ENCODE results near the gene USP17L29.
"Not testable (repeated sequence)": the region's sequence is repeated elsewhere in the genome, so short reads cannot be mapped to it uniquely, and the experiment has no call there.

USP17L29 gene, protein sequence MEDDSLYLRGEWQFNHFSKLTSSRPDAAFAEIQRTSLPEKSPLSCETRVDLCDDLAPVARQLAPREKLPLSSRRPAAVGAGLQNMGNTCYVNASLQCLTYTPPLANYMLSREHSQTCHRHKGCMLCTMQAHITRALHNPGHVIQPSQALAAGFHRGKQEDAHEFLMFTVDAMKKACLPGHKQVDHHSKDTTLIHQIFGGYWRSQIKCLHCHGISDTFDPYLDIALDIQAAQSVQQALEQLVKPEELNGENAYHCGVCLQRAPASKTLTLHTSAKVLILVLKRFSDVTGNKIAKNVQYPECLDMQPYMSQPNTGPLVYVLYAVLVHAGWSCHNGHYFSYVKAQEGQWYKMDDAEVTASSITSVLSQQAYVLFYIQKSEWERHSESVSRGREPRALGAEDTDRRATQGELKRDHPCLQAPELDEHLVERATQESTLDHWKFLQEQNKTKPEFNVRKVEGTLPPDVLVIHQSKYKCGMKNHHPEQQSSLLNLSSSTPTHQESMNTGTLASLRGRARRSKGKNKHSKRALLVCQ

GRCh38 chr4:9353338-9353737 is at the start of gene USP17L29:
Gene USP17L29, plus strand, starts transcription at chr4:9353638. Its CDS starts 0 bp downstream, at chr4:9353638.
- DNase-seq (ENCODE audit: low read depth in 3 of 3, low spot score in 1 of 3) = not testable (repeated sequence)

GRCh38 chr4:9324191-9324590 is 29.2 kb upstream of the USP17L29 start:
- not testable (repeated sequence) for DNase-seq (ENCODE audit: low read depth in 3 of 3, low spot score in 1 of 3)

- DNase-seq (ENCODE audit: low read depth in 3 of 3, low spot score in 1 of 3) = not testable (repeated sequence)
These were observed 28.6 kb upstream of the USP17L29 start, which contains the start of gene USP17L24 for GRCh38 chr4:9324865-9325264. Gene USP17L24, plus strand, starts transcription at chr4:9325165. Its CDS starts 0 bp downstream, at chr4:9325165.

GRCh38 chr4:9329611-9330010 is 23.8 kb upstream of the USP17L29 start, which contains the start of gene USP17L25:
Gene USP17L25, plus strand, starts transcription at chr4:9329911. Its CDS starts 0 bp downstream, at chr4:9329911.
- not testable (repeated sequence) for DNase-seq (ENCODE audit: low read depth in 3 of 3, low spot score in 1 of 3)

DNA sequence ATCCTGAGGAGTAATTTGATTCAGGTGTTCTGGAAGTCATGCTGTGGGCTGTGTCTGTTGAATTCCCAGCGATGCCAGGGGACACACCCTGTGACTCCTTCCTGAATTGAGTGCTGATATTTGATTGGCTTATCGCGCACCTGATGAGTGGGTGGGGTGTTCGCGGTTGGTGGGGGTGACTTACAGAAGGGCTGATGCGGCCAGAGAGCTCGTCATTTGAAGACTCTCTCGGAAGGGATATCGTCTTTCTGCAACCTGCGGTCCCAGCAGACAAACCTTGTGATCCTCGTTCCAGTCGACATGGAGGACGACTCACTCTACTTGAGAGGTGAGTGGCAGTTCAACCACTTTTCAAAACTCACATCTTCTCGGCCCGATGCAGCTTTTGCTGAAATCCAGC is 19.1 kb upstream of the USP17L29 start, which contains the start of gene USP17L26:
Gene USP17L26 (plus strand): TSS at position 301 of the 400 bp plus-strand sequence. CDS start 0 bp downstream, at position 301.
- not testable (repeated sequence) for DNase-seq (ENCODE audit: low read depth in 3 of 3, low spot score in 1 of 3)

- DNase-seq (ENCODE audit: low read depth in 3 of 3, low spot score in 1 of 3) = not testable (repeated sequence)
These were observed 14.3 kb upstream of the USP17L29 start, which contains the start of gene USP17L5 for GRCh38 chr4:9339103-9339502. Gene USP17L5, plus strand, starts transcription at chr4:9339403. Its CDS starts 0 bp downstream, at chr4:9339403.

DNA sequence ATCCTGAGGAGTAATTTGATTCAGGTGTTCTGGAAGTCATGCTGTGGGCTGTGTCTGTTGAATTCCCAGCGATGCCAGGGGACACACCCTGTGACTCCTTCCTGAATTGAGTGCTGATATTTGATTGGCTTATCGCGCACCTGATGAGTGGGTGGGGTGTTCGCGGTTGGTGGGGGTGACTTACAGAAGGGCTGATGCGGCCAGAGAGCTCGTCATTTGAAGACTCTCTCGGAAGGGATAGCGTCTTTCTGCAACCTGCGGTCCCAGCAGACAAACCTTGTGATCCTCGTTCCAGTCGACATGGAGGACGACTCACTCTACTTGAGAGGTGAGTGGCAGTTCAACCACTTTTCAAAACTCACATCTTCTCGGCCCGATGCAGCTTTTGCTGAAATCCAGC is 9.6 kb upstream of the USP17L29 start, which contains the start of gene USP17L27:
Gene USP17L27 (plus strand): TSS at position 301 of the 400 bp plus-strand sequence. CDS start 0 bp downstream, at position 301.
- not testable (repeated sequence) for DNase-seq (ENCODE audit: low read depth in 3 of 3, low spot score in 1 of 3)

DNA sequence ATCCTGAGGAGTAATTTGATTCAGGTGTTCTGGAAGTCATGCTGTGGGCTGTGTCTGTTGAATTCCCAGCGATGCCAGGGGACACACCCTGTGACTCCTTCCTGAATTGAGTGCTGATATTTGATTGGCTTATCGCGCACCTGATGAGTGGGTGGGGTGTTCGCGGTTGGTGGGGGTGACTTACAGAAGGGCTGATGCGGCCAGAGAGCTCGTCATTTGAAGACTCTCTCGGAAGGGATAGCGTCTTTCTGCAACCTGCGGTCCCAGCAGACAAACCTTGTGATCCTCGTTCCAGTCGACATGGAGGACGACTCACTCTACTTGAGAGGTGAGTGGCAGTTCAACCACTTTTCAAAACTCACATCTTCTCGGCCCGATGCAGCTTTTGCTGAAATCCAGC is 4.8 kb upstream of the USP17L29 start, which contains the start of gene USP17L28:
Gene USP17L28 (plus strand): TSS at position 301 of the 400 bp plus-strand sequence. CDS start 0 bp downstream, at position 301.
- DNase-seq (ENCODE audit: low read depth in 3 of 3, low spot score in 1 of 3) = not testable (repeated sequence)

DNA sequence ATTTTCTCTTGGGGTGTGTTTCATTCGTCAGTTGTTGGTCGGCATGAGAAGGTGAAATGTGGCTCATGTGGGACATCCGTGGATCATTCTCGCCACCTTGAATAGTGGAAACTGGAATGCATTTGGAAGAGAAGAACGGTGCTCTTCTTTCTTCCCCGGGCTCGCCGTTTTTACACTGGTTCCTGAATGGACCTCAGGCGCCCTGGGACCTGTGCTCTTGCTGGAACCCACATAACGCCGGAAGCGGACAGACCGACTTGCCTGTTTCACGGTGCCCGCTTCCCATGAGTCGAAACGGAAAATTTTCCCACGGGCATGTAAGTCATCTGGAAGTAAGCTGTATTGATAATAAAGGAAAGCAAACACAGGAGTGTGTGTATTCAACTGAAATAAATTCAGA is 2.6 kb upstream of the USP17L29 start:
- not testable (repeated sequence) for DNase-seq (ENCODE audit: low read depth in 3 of 3, low spot score in 1 of 3)

DNA sequence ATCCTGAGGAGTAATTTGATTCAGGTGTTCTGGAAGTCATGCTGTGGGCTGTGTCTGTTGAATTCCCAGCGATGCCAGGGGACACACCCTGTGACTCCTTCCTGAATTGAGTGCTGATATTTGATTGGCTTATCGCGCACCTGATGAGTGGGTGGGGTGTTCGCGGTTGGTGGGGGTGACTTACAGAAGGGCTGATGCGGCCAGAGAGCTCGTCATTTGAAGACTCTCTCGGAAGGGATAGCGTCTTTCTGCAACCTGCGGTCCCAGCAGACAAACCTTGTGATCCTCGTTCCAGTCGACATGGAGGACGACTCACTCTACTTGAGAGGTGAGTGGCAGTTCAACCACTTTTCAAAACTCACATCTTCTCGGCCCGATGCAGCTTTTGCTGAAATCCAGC is 9.4 kb downstream of the USP17L29 start, which contains the start of gene USP17L30:
Gene USP17L30 (plus strand): TSS at position 301 of the 400 bp plus-strand sequence. CDS start 0 bp downstream, at position 301.
- not testable (repeated sequence) for DNase-seq (ENCODE audit: low read depth in 3 of 3, low spot score in 1 of 3)

DNA sequence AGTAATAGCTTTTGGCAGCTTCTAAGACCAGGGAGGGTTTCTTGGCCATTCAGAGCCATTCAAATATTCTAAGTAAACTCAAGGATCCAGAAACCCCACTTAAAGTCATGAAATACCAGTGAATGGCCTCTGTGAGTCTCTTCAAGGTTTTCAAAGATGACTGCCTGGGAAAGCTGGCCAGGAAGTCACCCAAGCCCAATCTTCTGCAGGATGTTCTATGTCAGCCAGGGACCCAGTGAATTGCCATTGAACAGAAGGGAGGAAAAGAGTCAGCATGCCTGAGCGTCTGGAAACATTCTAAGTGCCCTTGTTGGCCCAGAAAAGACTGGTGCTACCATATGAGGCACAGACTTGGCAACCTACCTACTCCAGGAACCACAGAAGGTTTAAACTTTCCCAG is 26.4 kb downstream of the USP17L29 start:
- DNase-seq (ENCODE audit: low read depth in 3 of 3, low spot score in 1 of 3) = not testable (repeated sequence)

GRCh38 chr4:9381012-9381534 is 27.6 kb downstream of the USP17L29 start:
- DNase-seq (ENCODE audit: low read depth in 3 of 3, low spot score in 1 of 3) = peak; percentile 1 to 28 (median 18)

DNA sequence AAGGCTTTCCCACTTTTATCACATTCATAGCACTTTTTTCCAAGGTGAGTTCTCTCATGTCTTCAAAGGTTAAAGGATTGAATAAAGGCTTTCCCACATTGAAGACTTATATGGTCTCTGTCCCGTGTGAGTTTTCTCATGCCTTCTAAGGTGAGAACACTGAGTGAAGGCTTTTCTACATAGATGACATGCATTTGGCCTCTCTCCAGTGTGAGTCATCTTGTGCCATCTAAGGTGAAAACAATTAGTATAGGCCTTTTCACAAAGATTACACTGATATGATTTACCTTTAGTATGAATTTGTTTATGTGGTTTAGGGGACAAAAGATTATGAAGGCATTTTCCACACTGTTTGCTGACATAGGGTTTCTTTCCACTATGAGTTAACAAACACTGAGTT is 30.7 kb downstream of the USP17L29 start:
- DNase-seq (ENCODE audit: low read depth in 3 of 3, low spot score in 1 of 3) = no peak

DNA sequence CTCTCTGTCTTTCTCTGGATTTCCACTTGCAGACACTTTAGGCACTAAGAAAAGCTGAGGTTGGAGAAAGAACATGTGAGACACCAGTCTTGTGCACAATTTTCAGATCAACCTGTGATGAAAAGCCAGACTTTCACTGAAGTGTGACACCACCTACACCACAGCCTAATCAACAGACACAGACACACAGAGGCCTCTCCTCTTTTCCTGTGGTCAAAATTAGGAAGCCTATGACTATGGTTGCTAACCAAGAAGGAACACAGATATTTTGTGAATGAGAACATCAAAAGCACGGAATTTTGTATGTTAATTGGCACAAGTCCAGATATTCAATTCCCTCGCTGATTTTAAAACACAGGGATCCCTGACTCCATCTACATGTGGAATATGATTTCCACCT is 35.6 kb downstream of the USP17L29 start:
- not testable (repeated sequence) for DNase-seq (ENCODE audit: low read depth in 3 of 3, low spot score in 1 of 3)

Measured in stimulated activated CD4-positive, alpha-beta T cell treated with anti-CD3 and anti-CD28 coated beads, TNF-alpha, amount 100 ng/mL, for 1 hour (primary cell).